ENCODE measurements around the gene TP53AIP1. TPM values are rescaled to one million over a fixed set of nuclear protein-coding genes. Genes with fewer than 3 reads are reported as not detected.

Gene TP53AIP1
- total and polyA plus RNA-seq, 7 donors: 0.07 to 0.51 (median 0.08) TPM; not detected in 4

DNA sequence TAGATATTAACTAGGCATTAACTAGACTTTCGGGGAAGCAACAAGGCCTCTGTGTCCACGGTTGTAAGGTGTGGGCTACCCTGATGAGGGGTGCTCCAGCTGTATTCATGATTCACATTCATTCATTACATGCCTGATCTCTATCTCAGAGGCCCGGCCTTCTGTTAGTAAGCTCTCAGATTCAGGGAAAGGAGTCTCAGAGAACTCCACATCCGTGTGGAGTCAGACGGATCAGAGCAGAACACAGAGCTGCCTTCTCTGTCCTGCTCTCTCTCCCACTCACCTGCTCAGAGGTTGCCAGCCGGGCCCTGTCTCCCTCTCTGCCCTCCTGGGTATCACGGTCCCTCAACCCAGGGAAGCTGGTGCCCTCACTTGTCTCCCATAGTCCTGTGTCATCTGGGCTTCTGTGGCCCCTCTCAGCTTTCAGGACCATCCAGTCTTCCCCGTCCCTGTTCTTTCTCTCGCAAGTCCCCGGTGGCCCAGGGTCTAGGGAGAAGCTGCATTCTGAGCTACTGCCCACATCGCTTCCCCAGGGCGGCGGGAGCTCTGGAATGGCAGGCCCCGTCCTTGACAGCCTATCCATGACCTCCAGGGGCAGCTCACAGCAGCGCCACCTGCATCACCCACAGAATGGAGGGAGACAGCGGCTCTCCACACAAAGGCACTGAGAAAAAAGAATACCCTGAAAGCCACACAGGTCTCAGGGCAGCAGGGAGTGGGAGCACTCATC is 4.3 kb downstream of the TP53AIP1 start:
- Histone ChIP-seq H3K4me1 (no peaks in the 10 kb centered on the region), H3K27me3 (ENCODE audit: insufficient read depth in 3 of 3, low read length in 2 of 3) (peaks cover 0 to 30% (median 1%) of the 10 kb centered on the region in 3 donors), H3K4me3 (no peak overlapping the region), H3K9me3 (no peaks in the 10 kb centered on the region), H3K27ac (no peak overlapping the region), H3K36me3 (ENCODE audit: insufficient read depth in 1 of 2, low read depth in 1 of 2) (no peaks in the 10 kb centered on the region)
- intact Hi-C loops (cut with DNase I): no loop called here
- 90 to 96% (median 94%) methylated on average over 16 of the region's 16 CpGs for WGBS, 3 donors
- ATAC-seq (no peak), DNase-seq (no peak)
- TF ChIP-seq, protein P1, sequence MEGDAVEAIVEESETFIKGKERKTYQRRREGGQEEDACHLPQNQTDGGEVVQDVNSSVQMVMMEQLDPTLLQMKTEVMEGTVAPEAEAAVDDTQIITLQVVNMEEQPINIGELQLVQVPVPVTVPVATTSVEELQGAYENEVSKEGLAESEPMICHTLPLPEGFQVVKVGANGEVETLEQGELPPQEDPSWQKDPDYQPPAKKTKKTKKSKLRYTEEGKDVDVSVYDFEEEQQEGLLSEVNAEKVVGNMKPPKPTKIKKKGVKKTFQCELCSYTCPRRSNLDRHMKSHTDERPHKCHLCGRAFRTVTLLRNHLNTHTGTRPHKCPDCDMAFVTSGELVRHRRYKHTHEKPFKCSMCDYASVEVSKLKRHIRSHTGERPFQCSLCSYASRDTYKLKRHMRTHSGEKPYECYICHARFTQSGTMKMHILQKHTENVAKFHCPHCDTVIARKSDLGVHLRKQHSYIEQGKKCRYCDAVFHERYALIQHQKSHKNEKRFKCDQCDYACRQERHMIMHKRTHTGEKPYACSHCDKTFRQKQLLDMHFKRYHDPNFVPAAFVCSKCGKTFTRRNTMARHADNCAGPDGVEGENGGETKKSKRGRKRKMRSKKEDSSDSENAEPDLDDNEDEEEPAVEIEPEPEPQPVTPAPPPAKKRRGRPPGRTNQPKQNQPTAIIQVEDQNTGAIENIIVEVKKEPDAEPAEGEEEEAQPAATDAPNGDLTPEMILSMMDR (IDR thresholded peaks at IDR 0.05): no peak

DNA sequence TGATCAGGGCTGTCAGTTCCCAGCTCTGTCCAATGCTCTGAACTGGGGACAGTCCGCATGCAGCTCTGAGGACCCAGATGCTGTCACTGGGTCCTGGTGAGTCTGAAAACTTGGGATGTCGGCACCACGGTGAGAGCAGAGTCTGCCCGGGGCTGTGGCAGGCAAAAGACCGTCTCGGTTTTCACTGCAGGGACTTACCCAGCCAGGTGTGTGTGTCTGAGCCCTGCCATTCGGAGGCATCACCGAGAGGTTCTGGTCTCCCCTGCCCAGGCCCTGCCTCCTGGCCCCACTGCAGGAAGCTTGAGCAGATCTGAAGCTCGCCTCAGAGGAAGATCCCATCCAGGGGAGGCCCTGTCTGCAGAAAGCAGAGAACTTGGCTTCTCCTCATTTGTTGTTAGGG is 5.2 kb downstream of the TP53AIP1 start:
- Histone ChIP-seq H3K27ac (no peak overlapping the region), H3K4me3 (no peak overlapping the region), H3K4me1 (no peaks in the 10 kb centered on the region), H3K36me3 (ENCODE audit: insufficient read depth in 1 of 2, low read depth in 1 of 2) (no peaks in the 10 kb centered on the region), H3K9me3 (no peaks in the 10 kb centered on the region), H3K27me3 (ENCODE audit: insufficient read depth in 3 of 3, low read length in 2 of 3) (peaks cover 0 to 24% (median 1%) of the 10 kb centered on the region in 3 donors)
- TF ChIP-seq, protein P1 (IDR thresholded peaks at IDR 0.05): no peak
- DNase-seq (no peak), ATAC-seq (no peak)
- 83 to 88% (median 84%) methylated on average over 8 to 9 of the region's 9 CpGs for WGBS, 3 donors
- intact Hi-C loops (cut with DNase I): no loop called here

DNA sequence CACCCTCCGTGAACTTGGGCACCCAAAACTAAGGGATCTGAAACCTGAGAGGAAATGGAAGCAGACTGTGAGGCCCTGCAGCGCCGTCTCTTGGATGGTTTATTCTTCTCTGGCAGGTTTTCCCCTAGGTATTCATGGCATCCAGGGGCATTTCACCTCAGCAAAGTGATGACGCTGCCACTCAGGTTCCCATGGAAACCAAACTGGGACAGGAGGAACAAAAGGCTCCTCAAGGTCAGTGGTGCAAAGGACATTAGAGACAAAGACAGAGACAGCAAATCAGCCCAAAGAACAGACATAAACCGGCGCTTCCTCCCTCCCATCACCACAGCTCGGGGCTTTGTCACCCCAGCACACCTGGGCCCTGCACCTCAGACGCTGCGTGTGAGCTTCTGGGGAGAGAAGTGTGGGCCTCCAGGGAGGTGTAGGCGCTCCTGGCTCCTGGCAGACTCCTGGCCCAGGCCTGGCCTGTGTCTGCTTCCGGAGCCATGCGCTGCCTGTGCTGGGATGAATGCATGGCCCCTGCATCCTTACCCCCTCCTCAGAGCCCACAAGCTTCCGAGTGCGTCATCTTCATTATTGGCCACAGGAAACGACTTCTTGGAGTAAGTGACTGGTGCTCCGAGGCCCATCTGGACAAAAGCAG is 5.9 kb downstream of the TP53AIP1 start:
- H3K27ac ChIP-seq: no peak overlapping the region
- no peak overlapping the region for H3K4me3 ChIP-seq
- H3K27me3 ChIP-seq (ENCODE audit: insufficient read depth in 3 of 3, low read length in 2 of 3): peaks cover 0 to 24% (median 1%) of the 10 kb centered on the region in 3 donors
- intact Hi-C loops (cut with DNase I): no loop called here
- no peaks in the 10 kb centered on the region for H3K4me1 ChIP-seq
- ATAC-seq: no peak
- H3K9me3 ChIP-seq: no peaks in the 10 kb centered on the region
- no peaks in the 10 kb centered on the region for H3K36me3 ChIP-seq (ENCODE audit: insufficient read depth in 1 of 2, low read depth in 1 of 2)
- TF ChIP-seq, protein P1 (IDR thresholded peaks at IDR 0.05): no peak
- DNase-seq: no peak
- 82 to 84% (median 82%) methylated on average over 16 of the region's 16 CpGs for WGBS, 3 donors

DNA sequence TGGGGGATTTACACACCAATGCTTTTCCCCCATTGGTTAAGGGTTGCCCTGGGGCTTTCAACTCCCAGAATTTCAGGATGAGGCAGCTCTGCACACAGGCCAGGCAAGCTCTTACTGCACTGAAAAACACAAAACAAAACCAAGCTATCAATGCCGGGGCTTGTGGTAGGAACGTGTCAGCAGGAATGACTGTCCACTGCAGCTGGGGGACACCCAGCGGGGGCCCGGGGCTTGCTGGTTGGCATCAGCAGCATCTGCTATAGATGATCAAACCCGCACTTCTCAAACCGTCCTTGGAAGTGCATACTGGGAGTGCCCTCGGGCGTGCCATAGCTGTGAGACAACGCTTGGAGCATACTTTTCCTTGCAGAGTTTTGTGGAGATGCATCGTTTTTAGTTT is 7.7 kb downstream of the TP53AIP1 start:
- H3K4me1 ChIP-seq: no peaks in the 10 kb centered on the region
- H3K27me3 ChIP-seq (ENCODE audit: insufficient read depth in 3 of 3, low read length in 2 of 3): peaks cover 0 to 8% (median 1%) of the 10 kb centered on the region in 3 donors
- intact Hi-C loops (cut with DNase I): no loop called here
- no peak overlapping the region for H3K27ac ChIP-seq
- TF ChIP-seq, protein P1 (IDR thresholded peaks at IDR 0.05): no peak
- H3K9me3 ChIP-seq: no peaks in the 10 kb centered on the region
- no peak overlapping the region for H3K4me3 ChIP-seq
- no peaks in the 10 kb centered on the region for H3K36me3 ChIP-seq (ENCODE audit: insufficient read depth in 1 of 2, low read depth in 1 of 2)
- ATAC-seq (no peak), DNase-seq (no peak)
- 89 to 94% (median 93%) methylated on average over 10 of the region's 10 CpGs for WGBS, 3 donors
